Naive B cell (primary cell): ENCODE data around the gene MAP3K21. TPM values are rescaled to one million over a fixed set of nuclear protein-coding genes. Genes with fewer than 3 reads are reported as not detected.

Source experiments
- ATAC-seq, 2 donors: fragments of 150-1000 bp; cut with Tn5 transposase; 2 replicates each; pipeline ENCODE4 v1.10.0; 2021; ENCODE audit warnings: low read depth in 2 of 2, mild to moderate bottlenecking in 2 of 2, moderate library complexity in 2 of 2
- DNase-seq: peaks from one replicate; pipeline ENCODE4 v3.0.0; 2022
- H3K27ac Mint-ChIP-seq, 6 donors: one replicate each; pipeline ENCODE4 v1.8.0; 2020 to 2022; ENCODE audit warnings: mild to moderate bottlenecking in 6 of 6, mixed read lengths in 6 of 6, moderate library complexity in 5 of 6, inconsistent platforms in 2 of 6
- H3K27me3 Mint-ChIP-seq, 3 donors: one replicate each; pipeline ENCODE4 v1.8.0; 2021 to 2022; ENCODE audit warnings: mixed read lengths in 3 of 3, mild to moderate bottlenecking in 1 of 3
- H3K36me3 Mint-ChIP-seq, 2 donors: one replicate each; pipeline ENCODE4 v1.8.0; 2020 to 2022; ENCODE audit warnings: mixed read lengths in 2 of 2, inconsistent platforms in 1 of 2, mild to moderate bottlenecking in 1 of 2
- H3K4me1 Mint-ChIP-seq, 3 donors: one replicate each; pipeline ENCODE4 v1.8.0; 2020 to 2022; ENCODE audit warnings: mixed read lengths in 3 of 3, inconsistent platforms in 1 of 3, mild to moderate bottlenecking in 1 of 3, moderate library complexity in 1 of 3
- H3K4me3 Mint-ChIP-seq, 8 donors: one replicate each; pipeline ENCODE4 v1.8.0; 2020 to 2022; ENCODE audit warnings: mild to moderate bottlenecking in 8 of 8, mixed read lengths in 8 of 8, moderate library complexity in 8 of 8, inconsistent platforms in 2 of 8
- H3K9me3 Mint-ChIP-seq, 7 donors: one replicate each; pipeline ENCODE4 v1.8.0; 2020 to 2022; ENCODE audit warnings: mixed read lengths in 7 of 7, mild to moderate bottlenecking in 5 of 7, inconsistent platforms in 2 of 7, moderate library complexity in 1 of 7
- polyA plus RNA-seq, 6 donors: library from polyadenylated mRNA; unstranded; fragments of 300-500 nt; fragmentation: Illumina TruSeq; gene quantifications; one replicate each; pipeline ENCODE4 v1.2.3, GENCODE V29; 2021; ENCODE audit warnings: low read depth in 6 of 6

Gene MAP3K21
- polyA plus RNA-seq, result 1 to 10 TPM in 2 of 6 donors, under 1 TPM in 4; 0.47 to 1.6 (median 0.94) TPM

- no peaks in the 10 kb centered on the region for H3K36me3 Mint-ChIP-seq
- H3K4me3 Mint-ChIP-seq, result peak within 1 kb of the TSS; percentile 78 to 91 (median 88)
- ATAC-seq, result peak in 1 of 2 donors; percentile 28
- DNase-seq, result no peak
- H3K9me3 Mint-ChIP-seq, result peaks cover 0 to 2% (median 0%) of the 10 kb centered on the region in 7 donors
- H3K4me1 Mint-ChIP-seq, result peaks cover 18 to 21% (median 21%) of the 10 kb centered on the region in 3 donors
- H3K27ac Mint-ChIP-seq, result peak within 1 kb of the TSS in 5 of 6 donors; percentile 28 to 95 (median 78)
- peaks cover 0 to 19% (median 18%) of the 10 kb centered on the region in 3 donors for H3K27me3 Mint-ChIP-seq
These were observed at the start of gene MAP3K21 for GRCh38 chr1:233327651-233328141. Gene MAP3K21, plus strand, starts transcription at chr1:233327724. Its CDS starts 305 bp downstream, at chr1:233328029.

DNA sequence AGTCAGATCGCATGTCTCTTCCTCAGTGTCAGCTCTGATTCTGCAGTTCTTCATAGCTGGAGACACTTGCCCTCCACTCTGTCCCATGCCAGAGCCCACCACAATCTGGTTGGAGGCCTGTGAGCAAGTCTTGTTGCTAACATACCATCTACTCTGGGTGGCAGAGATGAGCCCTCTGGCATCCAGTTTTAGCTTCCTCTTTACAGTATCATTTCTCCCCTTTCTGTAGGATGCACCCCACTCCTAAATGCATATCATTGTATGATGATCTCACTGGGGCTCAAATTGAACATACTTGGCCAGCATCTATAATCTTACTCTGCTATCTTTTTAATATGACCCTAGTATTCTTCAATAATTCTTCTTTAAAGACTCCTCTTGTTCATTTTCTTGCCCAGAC, 48.9 kb upstream of the MAP3K21 start:
- H3K27me3 Mint-ChIP-seq, result no peaks in the 10 kb centered on the region
- H3K4me1 Mint-ChIP-seq, result peaks cover 9 to 16% (median 12%) of the 10 kb centered on the region in 3 donors
- DNase-seq (no peak), ATAC-seq (no peak)
- H3K4me3 Mint-ChIP-seq, result no peak overlapping the region
- no peak overlapping the region for H3K27ac Mint-ChIP-seq
- H3K36me3 Mint-ChIP-seq, result peaks cover 0 to 7% of the 10 kb centered on the region in 2 donors
- H3K9me3 Mint-ChIP-seq, result no peaks in the 10 kb centered on the region

DNA sequence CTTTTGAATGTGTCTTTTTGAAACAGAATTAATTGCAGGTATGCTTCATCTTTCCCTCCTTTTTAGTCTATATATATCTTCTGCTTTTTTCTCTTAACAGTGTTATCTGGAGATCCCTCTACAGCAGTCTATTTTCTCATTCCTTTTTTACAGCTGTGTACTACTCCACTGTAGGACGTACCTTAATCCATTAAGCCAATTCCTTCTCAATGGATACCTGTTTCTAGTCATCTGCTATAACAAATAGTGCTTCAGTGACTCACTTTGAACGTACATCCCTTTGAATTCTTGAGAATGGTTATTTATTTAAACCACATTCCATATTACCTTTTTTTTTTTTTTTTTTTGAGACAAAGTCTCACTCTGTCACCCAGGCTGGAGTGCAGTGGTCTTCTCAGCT, 47.6 kb upstream of the MAP3K21 start:
- Mint-ChIP-seq H3K36me3 (no peaks in the 10 kb centered on the region), H3K27ac (no peak overlapping the region)
- no peak for ATAC-seq

DNA sequence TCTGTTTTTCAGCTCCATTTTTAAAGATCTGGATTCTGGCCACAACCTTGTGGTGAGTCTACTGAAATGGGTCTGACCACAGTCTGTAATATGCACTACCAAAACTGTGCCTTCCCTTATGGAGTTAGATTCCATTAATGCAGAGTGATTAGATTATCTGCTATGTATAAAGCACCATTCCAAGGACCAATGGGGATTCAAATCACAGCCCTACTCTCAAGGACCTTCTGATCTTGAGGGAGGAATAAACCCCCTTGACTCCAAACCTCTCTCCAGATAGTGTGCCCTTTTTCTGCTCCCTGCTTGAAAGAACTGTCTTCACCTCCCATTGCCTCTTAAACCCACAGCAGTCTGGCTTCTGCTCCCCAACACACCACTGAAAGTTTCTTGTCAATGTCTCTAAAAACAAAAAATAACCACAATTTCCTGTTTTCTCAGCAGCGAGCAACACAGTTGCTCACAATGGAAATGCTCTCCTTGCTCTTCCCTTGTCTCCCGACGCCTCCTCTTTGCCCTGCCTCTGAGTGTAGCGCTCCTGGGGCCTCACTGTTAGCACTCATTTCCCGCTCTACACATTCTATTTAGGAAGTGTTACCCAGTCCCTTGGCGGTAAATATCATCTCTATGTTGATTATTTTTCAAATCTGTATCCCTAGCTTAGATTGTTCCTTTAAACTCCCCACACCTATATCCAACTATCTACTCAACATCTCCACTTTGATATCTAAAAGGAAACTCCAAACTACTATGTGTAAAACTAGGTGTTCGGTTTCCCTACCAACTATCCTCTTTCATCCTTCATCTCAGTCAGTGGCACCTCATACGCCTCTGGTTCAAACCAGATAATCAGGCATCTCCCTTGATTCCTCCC, 45.6 kb upstream of the MAP3K21 start:
- DNase-seq, result no peak
- no peak for ATAC-seq
- peak overlapping the region in 5 of 8 donors; percentile 3 to 47 (median 25) for H3K4me3 Mint-ChIP-seq
- no peaks in the 10 kb centered on the region for H3K36me3 Mint-ChIP-seq
- peaks cover 9 to 16% (median 12%) of the 10 kb centered on the region in 3 donors for H3K4me1 Mint-ChIP-seq
- H3K27me3 Mint-ChIP-seq, result no peaks in the 10 kb centered on the region
- H3K27ac Mint-ChIP-seq, result peak overlapping the region in 3 of 6 donors; percentile 18 to 74 (median 73)
- H3K9me3 Mint-ChIP-seq, result no peaks in the 10 kb centered on the region

More for the DNA sequence above, 47.6 kb upstream of the MAP3K21 start:
- Mint-ChIP-seq H3K4me3 (no peak overlapping the region), H3K9me3 (no peaks in the 10 kb centered on the region), H3K27me3 (no peaks in the 10 kb centered on the region), H3K4me1 (peaks cover 9 to 16% (median 12%) of the 10 kb centered on the region in 3 donors)
- DNase-seq, result no peak

GRCh38 chr1:233282582-233282886, 45.0 kb upstream of the MAP3K21 start:
- no peaks in the 10 kb centered on the region for H3K27me3 Mint-ChIP-seq
- no peak for ATAC-seq
- H3K4me1 Mint-ChIP-seq, result peaks cover 9 to 16% (median 12%) of the 10 kb centered on the region in 3 donors
- peak overlapping the region in 1 of 8 donors; percentile 6 for H3K4me3 Mint-ChIP-seq
- peak overlapping the region in 2 of 6 donors; percentile 73 to 74 for H3K27ac Mint-ChIP-seq
- no peaks in the 10 kb centered on the region for H3K9me3 Mint-ChIP-seq
- no peaks in the 10 kb centered on the region for H3K36me3 Mint-ChIP-seq
- no peak for DNase-seq

DNA sequence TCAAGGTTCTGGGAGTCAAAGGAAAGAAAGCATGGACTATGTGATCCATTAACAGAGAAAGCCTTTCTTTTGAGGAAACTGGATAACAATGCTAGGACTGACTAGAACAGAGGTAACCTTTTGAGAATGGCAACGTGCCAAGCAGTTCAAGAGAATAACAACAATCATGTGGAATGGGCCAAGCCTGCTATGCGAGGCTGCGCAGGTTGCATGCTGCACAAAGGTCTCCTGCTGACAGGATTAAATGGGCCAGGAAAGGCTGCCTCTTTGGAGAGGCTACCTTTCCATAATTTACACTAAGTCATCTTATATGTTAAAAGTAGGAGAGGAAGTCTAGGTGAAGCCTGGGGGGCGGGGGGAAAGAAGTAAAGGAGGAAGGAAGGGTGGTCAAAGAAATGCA, 37.8 kb upstream of the MAP3K21 start:
- ATAC-seq, result no peak
- Mint-ChIP-seq H3K36me3 (no peaks in the 10 kb centered on the region), H3K4me3 (no peak overlapping the region), H3K27ac (peak overlapping the region in 2 of 6 donors; percentile 37 to 77), H3K4me1 (peaks cover 5 to 10% (median 9%) of the 10 kb centered on the region in 3 donors), H3K9me3 (no peaks in the 10 kb centered on the region), H3K27me3 (no peaks in the 10 kb centered on the region)
- no peak for DNase-seq

GRCh38 chr1:233290396-233291034, 37.0 kb upstream of the MAP3K21 start:
- peak overlapping the region in 1 of 6 donors; percentile 77 for H3K27ac Mint-ChIP-seq
- H3K4me3 Mint-ChIP-seq, result no peak overlapping the region
- H3K9me3 Mint-ChIP-seq, result no peaks in the 10 kb centered on the region
- DNase-seq, result no peak
- ATAC-seq, result no peak
- H3K36me3 Mint-ChIP-seq, result no peaks in the 10 kb centered on the region
- H3K4me1 Mint-ChIP-seq, result peaks cover 11 to 17% (median 16%) of the 10 kb centered on the region in 3 donors
- no peaks in the 10 kb centered on the region for H3K27me3 Mint-ChIP-seq

DNA sequence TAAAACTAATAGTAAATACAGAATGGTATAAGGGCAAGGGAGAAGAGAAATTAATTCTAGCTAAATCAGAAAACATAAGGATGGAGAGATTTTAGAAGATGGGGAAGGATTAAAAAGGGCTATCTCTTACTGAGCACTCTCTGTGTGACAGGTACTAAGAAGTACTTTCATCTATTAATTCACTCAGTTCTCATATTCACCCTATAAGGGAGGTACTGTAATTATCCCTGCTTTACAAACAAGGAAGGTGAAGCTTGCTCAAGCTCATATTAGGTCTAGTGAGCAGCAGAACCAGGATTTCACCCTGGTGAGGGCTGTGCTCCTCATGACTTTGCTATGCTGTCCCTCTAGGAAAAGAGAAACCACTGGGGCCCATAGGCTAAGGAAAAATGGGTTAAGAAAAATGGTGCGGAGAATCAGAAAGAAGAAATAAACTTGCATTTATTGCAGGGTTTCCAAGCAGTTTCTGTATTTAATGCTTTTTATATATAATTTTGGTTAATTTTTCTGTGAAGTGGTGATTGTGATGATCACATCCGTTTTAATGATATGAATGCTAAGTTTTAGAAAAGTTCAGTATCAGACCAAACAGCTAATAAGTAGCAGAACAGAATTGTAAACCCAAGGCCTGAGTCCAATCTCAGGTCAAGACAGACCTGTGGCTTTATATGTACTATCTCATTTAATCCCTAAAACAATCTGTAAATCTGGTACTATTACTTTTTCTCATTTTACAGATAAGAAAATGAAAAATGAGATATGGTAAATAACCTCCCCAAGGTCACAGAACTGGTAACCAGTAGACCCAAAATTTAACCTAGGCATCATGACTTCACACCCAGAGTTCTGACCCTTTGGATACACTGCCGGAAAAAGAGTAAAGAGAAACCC, 33.7 kb upstream of the MAP3K21 start:
- Mint-ChIP-seq H3K4me1 (peaks cover 19 to 24% (median 23%) of the 10 kb centered on the region in 3 donors), H3K27ac (no peak overlapping the region), H3K9me3 (no peaks in the 10 kb centered on the region), H3K27me3 (no peaks in the 10 kb centered on the region), H3K4me3 (peak overlapping the region in 4 of 8 donors; percentile 27 to 98 (median 88)), H3K36me3 (no peaks in the 10 kb centered on the region)
- DNase-seq (no peak), ATAC-seq (no peak)

- ATAC-seq (peak in 1 of 2 donors; percentile 25), DNase-seq (no peak)
- no peaks in the 10 kb centered on the region for H3K9me3 Mint-ChIP-seq
- no peaks in the 10 kb centered on the region for H3K36me3 Mint-ChIP-seq
- H3K4me3 Mint-ChIP-seq, result peak overlapping the region; percentile 81 to 98 (median 90)
- peaks cover 19 to 23% (median 20%) of the 10 kb centered on the region in 3 donors for H3K4me1 Mint-ChIP-seq
- H3K27ac Mint-ChIP-seq, result peak overlapping the region in 3 of 6 donors; percentile 43 to 79 (median 62)
- no peaks in the 10 kb centered on the region for H3K27me3 Mint-ChIP-seq
These were observed 32.6 kb upstream of the MAP3K21 start for GRCh38 chr1:233294913-233295236.

DNA sequence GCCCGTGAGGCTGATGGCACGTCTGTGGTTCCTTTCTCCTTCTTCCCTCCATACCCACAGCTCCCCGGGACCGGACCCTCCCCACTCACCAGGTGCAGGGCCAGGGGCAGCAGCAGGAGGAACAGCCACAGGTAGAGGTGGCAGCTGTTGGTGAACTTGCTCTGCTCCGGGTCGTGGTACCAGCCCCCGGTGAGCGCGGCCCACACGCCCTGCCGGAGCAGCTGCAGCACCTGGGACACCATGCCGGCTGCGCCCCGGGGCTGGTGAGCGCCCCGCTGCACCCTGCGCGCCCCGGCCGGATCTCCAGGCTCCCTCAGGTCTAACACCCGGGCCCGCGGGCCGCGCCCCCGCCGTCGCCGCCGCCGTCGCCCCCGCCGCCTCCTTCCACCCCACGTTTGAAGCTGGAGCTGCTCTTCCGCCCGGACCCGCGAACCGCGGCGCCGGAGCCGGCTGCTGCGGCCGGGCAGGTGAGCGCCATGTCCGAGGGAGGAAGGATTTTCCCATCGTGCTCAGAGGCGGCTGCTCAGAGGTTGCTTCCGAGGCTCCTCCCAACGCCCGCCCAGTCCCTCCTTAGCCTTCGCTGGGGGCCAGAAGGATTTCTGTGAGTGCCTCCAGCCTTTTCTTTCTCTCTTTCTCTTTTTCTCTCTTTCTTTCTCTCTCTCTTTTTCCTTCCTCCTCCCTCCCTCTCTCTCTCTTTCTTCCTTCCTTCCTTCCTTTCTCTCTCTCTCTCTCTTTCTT, 32.1 kb upstream of the MAP3K21 start, which contains the start of gene PCNX2:
Gene PCNX2, minus strand, starts transcription at position 489 of the 738 bp plus-strand sequence. Its CDS starts 247 bp downstream, at position 242.
- H3K4me3 Mint-ChIP-seq, result peak within 1 kb of the TSS; percentile 82 to 98 (median 92)
- peak; percentile 83 to 86 for ATAC-seq

GRCh38 chr1:233295975-233296322, 31.6 kb upstream of the MAP3K21 start:
- ATAC-seq (no peak), DNase-seq (no peak)
- Mint-ChIP-seq H3K27me3 (no peaks in the 10 kb centered on the region), H3K36me3 (no peaks in the 10 kb centered on the region), H3K27ac (peak overlapping the region in 4 of 6 donors; percentile 67 to 97 (median 85)), H3K4me3 (peak overlapping the region; percentile 82 to 98 (median 92)), H3K4me1 (peaks cover 17 to 19% (median 17%) of the 10 kb centered on the region in 3 donors), H3K9me3 (no peaks in the 10 kb centered on the region)

More for the DNA sequence above, 32.1 kb upstream of the MAP3K21 start, which contains the start of gene PCNX2:
- H3K4me1 Mint-ChIP-seq, result peaks cover 17 to 23% (median 19%) of the 10 kb centered on the region in 3 donors
- H3K27me3 Mint-ChIP-seq, result no peaks in the 10 kb centered on the region
- H3K36me3 Mint-ChIP-seq, result no peaks in the 10 kb centered on the region
- peak; percentile 33 for DNase-seq
- H3K9me3 Mint-ChIP-seq, result no peaks in the 10 kb centered on the region
- H3K27ac Mint-ChIP-seq, result peak within 1 kb of the TSS in 5 of 6 donors; percentile 62 to 97 (median 79)

DNA sequence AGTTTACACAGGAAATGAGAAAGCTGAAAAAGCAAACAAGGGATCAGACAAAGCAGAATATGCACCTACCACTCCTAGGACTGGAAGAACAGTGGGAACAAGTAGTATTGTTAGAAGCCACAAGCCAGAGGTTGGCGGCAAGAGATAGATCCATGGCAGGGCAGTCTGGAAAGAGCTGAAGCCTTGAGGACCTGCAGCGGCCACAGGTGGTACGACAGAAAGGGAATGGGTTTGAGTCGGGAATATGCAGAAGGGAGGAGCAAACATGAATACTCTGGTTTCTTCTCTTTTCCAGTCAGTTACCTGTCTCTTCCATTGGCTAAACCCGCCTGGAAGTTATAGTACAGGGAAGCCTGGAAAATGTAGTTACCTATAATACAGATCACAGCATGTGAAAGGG, 28.1 kb upstream of the MAP3K21 start:
- Mint-ChIP-seq H3K9me3 (peaks cover 0 to 2% (median 0%) of the 10 kb centered on the region in 7 donors), H3K4me1 (peaks cover 14 to 17% (median 15%) of the 10 kb centered on the region in 3 donors), H3K4me3 (no peak overlapping the region), H3K27me3 (peaks cover 0 to 7% (median 2%) of the 10 kb centered on the region in 3 donors), H3K27ac (no peak overlapping the region), H3K36me3 (no peaks in the 10 kb centered on the region)
- DNase-seq (no peak), ATAC-seq (no peak)
